Limb (tissue), 2 donors: Measurements from ENCODE around the gene EVPL.

Experiments used
- DNase-seq, 2 donors: peaks; one replicate each; pipeline ENCODE4 v3.0.0-alpha.2; 2016; ENCODE audit errors: extremely low spot score in 2 of 2

Gene EVPL

GRCh38 chr17:75959839-75960511 is 67.1 kb downstream of the EVPL start:
- DNase-seq, result no peak

GRCh38 chr17:75959051-75959838 is 67.9 kb downstream of the EVPL start:
- no peak for DNase-seq
